Keratinocyte (primary cell): ENCODE results near the gene CADM2.

Experiments
- EZH2 ChIP-seq: IDR thresholded peaks from one replicate; pipeline ENCODE4 v1.6.1; 2012; ENCODE audit warnings: inconsistent platforms, mild to moderate bottlenecking, low read length, moderate library complexity
- TF ChIP-seq, protein P1 (sequence below), 3 experiments: IDR thresholded peaks in 1 of 3; conservative IDR thresholded peaks in 1 of 3; optimal IDR thresholded peaks in 1 of 3; 2 replicates in 2 of 3; 3 replicates in 1 of 3; pipeline versions ENCODE3 to v1.5.1; 2011; ENCODE audit warnings: low read length in 3 of 3, mild to moderate bottlenecking in 3 of 3, moderate library complexity in 2 of 3, control low read depth in 1 of 3, inconsistent platforms in 1 of 3; ENCODE audit not compliant: insufficient read depth in 2 of 3; ENCODE audit errors: extremely low read depth in 1 of 3

DNA sequence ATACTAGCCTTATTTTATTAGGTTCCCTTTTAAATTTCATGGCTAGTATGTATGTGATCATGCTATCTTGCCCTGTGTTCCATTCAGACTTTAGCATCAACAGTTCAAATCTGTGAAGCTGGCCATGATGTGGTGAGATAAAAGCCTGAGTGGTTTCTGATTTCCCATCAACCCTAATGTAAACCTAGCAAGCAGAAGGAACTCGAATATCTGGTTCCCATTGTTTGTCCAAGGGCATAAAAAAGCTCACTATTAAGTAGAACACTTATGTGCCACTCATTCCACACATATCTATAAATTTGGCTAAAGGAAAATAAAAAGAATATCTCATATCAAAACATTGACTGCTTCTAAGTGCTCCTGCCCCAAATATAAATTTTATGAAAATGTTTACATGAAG is 311.7 kb downstream of the CADM2 start:
- TF ChIP-seq, protein P1, sequence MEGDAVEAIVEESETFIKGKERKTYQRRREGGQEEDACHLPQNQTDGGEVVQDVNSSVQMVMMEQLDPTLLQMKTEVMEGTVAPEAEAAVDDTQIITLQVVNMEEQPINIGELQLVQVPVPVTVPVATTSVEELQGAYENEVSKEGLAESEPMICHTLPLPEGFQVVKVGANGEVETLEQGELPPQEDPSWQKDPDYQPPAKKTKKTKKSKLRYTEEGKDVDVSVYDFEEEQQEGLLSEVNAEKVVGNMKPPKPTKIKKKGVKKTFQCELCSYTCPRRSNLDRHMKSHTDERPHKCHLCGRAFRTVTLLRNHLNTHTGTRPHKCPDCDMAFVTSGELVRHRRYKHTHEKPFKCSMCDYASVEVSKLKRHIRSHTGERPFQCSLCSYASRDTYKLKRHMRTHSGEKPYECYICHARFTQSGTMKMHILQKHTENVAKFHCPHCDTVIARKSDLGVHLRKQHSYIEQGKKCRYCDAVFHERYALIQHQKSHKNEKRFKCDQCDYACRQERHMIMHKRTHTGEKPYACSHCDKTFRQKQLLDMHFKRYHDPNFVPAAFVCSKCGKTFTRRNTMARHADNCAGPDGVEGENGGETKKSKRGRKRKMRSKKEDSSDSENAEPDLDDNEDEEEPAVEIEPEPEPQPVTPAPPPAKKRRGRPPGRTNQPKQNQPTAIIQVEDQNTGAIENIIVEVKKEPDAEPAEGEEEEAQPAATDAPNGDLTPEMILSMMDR (optimal IDR thresholded peaks at IDR 0.05 in 1 of 3, IDR thresholded peaks at IDR 0.05 in 1 of 3, conservative IDR thresholded peaks at IDR 0.05 in 1 of 3; ENCODE audit: extremely low read depth in 1 of 3, insufficient read depth in 2 of 3, low read length in 3 of 3), result no peak
- TF ChIP-seq EZH2, result no peak
